Activated CD8-positive, alpha-beta T cell treated with anti-CD3 and anti-CD28 coated beads for 36 hours (primary cell): ENCODE data around the gene B3GAT2. TPM values are rescaled to one million over a fixed set of nuclear protein-coding genes. Genes with fewer than 3 reads are reported as not detected.

Experiments
- ATAC-seq: fragments of 200-7000 bp; cut with Tn5 transposase; one replicate; pipeline ENCODE4 v1.10.0; 2021; ENCODE audit warnings: mild to moderate bottlenecking, moderate library complexity
- CTCF ChIA-PET: fragments of 350-600 bp; sonication (Branson Sonifier 250); formaldehyde crosslinking; loops from one replicate; lab custom pipeline; 2021; ENCODE audit warnings: antibody characterized with exemption; lab: Charles Lee
- POLR2A ChIA-PET: fragments of 350-600 bp; sonication (Branson Sonifier 250); formaldehyde crosslinking; loops from one replicate; lab custom pipeline; 2021; ENCODE audit warnings: antibody characterized with exemption; lab: Charles Lee
- DNase-seq: peaks from one replicate; pipeline ENCODE4 v3.0.0-alpha.2; 2020
- H3K27ac Mint-ChIP-seq: one replicate; pipeline ENCODE4 v1.8.0; 2021; ENCODE audit warnings: mild to moderate bottlenecking, mixed read lengths
- H3K27me3 Mint-ChIP-seq: one replicate; pipeline ENCODE4 v1.8.0; 2021; ENCODE audit warnings: mixed read lengths
- H3K36me3 Mint-ChIP-seq: one replicate; pipeline ENCODE4 v1.8.0; 2021; ENCODE audit warnings: low read depth, mixed read lengths
- H3K4me1 Mint-ChIP-seq: one replicate; pipeline ENCODE4 v1.8.0; 2021; ENCODE audit warnings: low read depth, mixed read lengths
- H3K4me3 Mint-ChIP-seq: one replicate; pipeline ENCODE4 v1.8.0; 2021; ENCODE audit warnings: mild to moderate bottlenecking, moderate library complexity, mixed read lengths
- H3K9me3 Mint-ChIP-seq: one replicate; pipeline ENCODE4 v1.8.0; 2021; ENCODE audit warnings: mixed read lengths
- intact Hi-C: fragments of 100-400 bp; cut with micrococcal nuclease; formaldehyde crosslinking; loops from one replicate; pipeline ENCODE4 v1.10.0; 2022
- total RNA-seq, 2 experiments: library from RNA; stranded (reverse); gene quantifications; one replicate each; pipeline ENCODE4 v1.2.3, GENCODE V29; 2021
- TF ChIP-seq, protein P1 (sequence below): fragments of 200-600 bp; IDR thresholded peaks from one replicate; pipeline ENCODE4 v1.8.0; 2022; ENCODE audit warnings: antibody characterized with exemption, mild to moderate bottlenecking

B3GAT2 gene
- total RNA-seq, 2 experiments from 2014 or later = 0.04 TPM; not detected in 1

DNA sequence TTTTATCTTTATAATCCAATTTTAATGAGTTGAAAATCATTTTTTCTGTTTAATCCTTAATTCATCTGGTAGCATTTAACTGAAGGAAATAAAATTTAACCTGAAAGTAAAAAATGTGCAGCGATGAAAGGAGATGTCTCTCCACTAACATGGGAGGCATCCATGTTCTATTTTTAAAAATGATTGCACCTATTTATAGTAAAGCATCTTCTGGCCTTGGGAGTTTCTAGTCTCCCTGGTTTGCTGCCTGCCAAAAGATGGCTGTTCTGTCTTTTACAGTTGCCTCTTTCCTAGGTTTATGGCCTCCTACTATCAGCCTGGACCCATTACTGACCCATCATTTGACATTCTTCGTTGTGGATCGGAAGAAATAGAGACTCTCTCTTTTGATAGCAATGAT, 143.0 kb downstream of the B3GAT2 start:
- Mint-ChIP-seq H3K4me1 (no peaks in the 10 kb centered on the region), H3K9me3 (no peaks in the 10 kb centered on the region), H3K36me3 (peaks cover 4% of the 10 kb centered on the region), H3K4me3 (no peak overlapping the region), H3K27ac (no peak overlapping the region), H3K27me3 (no peaks in the 10 kb centered on the region)
- ChIA-PET CTCF (no interaction called here), POLR2A (no interaction called here)
- DNase-seq = no peak
- TF ChIP-seq, protein P1, sequence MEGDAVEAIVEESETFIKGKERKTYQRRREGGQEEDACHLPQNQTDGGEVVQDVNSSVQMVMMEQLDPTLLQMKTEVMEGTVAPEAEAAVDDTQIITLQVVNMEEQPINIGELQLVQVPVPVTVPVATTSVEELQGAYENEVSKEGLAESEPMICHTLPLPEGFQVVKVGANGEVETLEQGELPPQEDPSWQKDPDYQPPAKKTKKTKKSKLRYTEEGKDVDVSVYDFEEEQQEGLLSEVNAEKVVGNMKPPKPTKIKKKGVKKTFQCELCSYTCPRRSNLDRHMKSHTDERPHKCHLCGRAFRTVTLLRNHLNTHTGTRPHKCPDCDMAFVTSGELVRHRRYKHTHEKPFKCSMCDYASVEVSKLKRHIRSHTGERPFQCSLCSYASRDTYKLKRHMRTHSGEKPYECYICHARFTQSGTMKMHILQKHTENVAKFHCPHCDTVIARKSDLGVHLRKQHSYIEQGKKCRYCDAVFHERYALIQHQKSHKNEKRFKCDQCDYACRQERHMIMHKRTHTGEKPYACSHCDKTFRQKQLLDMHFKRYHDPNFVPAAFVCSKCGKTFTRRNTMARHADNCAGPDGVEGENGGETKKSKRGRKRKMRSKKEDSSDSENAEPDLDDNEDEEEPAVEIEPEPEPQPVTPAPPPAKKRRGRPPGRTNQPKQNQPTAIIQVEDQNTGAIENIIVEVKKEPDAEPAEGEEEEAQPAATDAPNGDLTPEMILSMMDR = no peak
- no peak for ATAC-seq
- intact Hi-C loops = no loop called here

DNA sequence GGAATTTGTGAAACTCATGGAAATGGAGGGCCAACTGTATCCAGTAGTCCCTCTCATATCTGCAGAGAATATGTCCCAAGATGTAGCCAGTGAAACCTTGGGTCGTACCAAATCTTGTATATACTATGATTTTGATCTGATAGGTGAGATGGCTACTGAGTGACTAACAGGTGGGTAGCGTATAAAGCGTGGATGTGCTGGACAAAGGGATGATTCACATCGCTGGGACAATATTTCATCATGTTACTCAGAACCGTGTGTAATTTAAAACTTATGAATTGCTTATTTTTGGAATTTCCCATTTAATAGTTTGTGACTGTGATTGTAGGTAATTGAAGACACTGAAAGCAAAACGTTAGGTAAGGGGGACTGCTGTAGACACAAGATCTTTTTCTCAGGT, 145.1 kb downstream of the B3GAT2 start:
- no peak overlapping the region for H3K4me3 Mint-ChIP-seq
- CTCF ChIA-PET = no interaction called here
- H3K27me3 Mint-ChIP-seq = no peaks in the 10 kb centered on the region
- intact Hi-C loops = no loop called here
- ATAC-seq (no peak), DNase-seq (no peak)
- POLR2A ChIA-PET = interaction anchor here (0.7 kb wide), 1 partner anchor 11 kb away, joined by 3 read pairs; no protein-coding TSS in a partner anchor
- H3K27ac Mint-ChIP-seq = no peak overlapping the region
- H3K9me3 Mint-ChIP-seq = no peaks in the 10 kb centered on the region
- no peaks in the 10 kb centered on the region for H3K4me1 Mint-ChIP-seq
- TF ChIP-seq, protein P1 = no peak
- peaks cover 4% of the 10 kb centered on the region for H3K36me3 Mint-ChIP-seq
